ENCODE results near the gene TMEM100.

DNA sequence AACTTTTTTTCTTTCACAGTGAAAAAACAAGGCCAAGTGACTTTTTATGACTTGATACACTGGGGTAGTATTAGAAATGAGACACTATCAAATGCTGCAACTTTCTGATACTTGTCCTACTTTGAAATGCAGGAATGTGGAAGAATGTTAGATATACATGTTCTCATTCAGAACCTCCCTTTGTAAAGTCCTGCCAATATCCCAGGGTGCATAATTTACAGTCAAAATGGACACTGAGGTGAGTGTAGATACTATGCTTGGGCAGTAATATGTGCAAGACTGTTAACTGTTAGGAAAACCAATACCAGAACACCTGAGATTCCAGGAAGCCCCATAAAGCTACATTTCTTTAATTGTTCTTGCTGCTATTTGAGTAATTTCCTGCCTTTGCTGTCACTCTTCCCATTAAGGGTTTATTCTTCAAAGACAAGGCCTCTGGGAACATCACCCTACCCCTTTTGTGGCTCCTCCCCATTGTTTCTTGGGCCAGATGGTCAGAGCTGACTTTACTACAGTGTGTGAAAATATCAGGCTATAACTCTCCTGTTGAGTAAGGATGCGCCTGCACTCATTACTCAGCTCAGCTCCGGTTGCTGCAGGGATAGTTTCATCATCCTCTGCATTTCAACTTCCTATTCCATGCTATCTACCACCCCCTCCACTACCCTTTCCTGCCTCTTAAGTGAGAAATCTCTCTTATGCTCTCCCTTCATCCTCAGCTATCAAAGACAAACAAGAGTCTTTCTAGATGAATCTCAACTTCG, 48.7 kb downstream of the TMEM100 start:
- TF ChIP-seq GATA3 (IDR thresholded peaks at IDR 0.05; ENCODE audit: low read depth, low read length) (no peak), GATA2 (IDR thresholded peaks at IDR 0.05; ENCODE audit: low read depth, low read length) (no peak)

All from SH-SY5Y (cell line).